HUES64 (cell line): Measurements from ENCODE around the gene DPF3.

Source experiments
- H3K27ac ChIP-seq: 2 replicates; pipeline ENCODE4 v1.7.0; 2013; ENCODE audit warnings: low read depth, low read length, inconsistent platforms
- H3K27me3 ChIP-seq: 2 replicates; pipeline ENCODE4 v1.6.1; 2013; ENCODE audit warnings: mild to moderate bottlenecking, low read length; ENCODE audit not compliant: insufficient read depth
- H3K36me3 ChIP-seq: 2 replicates; pipeline ENCODE4 v1.6.1; 2013; ENCODE audit warnings: mild to moderate bottlenecking, low read length; ENCODE audit not compliant: insufficient read depth
- H3K4me1 ChIP-seq: 2 replicates; pipeline ENCODE4 v1.6.1; 2013; ENCODE audit warnings: mild to moderate bottlenecking, low read length, moderate library complexity; ENCODE audit not compliant: insufficient read depth
- H3K4me3 ChIP-seq: 2 replicates; pipeline ENCODE4 v1.5.1; 2013; ENCODE audit warnings: mild to moderate bottlenecking, low read length, moderate library complexity
- H3K9ac ChIP-seq: 2 replicates; pipeline ENCODE4 v1.6.1; 2013; ENCODE audit warnings: mild to moderate bottlenecking, low read depth, low read length
- H3K9me3 ChIP-seq: 2 replicates; pipeline ENCODE4 v1.6.1; 2013; ENCODE audit warnings: low read depth, low read length; ENCODE audit not compliant: insufficient read depth
- WGBS: fragments of 150-250, 120-280 bp; methylation state at CpG from one replicate; pipeline ENCODE4 v1.1.7; 2013; ENCODE audit warnings: missing lambda C conversion rate; 5-methylcytosine and 5-hydroxymethylcytosine counted together

The DPF3 gene

DNA sequence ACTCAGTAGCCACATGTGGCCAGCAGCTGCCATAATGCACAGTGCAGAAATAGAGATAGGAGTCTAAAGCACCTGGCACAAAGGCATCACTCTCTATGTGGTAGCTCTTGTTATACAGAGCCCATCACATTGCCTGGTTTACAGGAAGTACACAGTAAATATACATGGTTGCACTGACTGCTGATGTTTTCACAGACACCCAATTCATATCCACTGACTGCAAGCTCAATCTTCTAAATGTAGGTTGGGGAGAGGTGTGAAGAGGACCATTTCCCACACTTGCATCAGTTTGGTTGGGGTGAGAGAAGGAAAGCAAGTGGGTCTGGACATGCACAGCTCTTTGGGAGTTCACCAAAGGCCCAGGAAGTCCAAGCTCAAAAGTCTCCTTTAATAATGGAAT is 172.8 kb downstream of the DPF3 start:
- Histone ChIP-seq H3K27me3 (no peaks in the 10 kb centered on the region), H3K4me3 (no peak overlapping the region), H3K36me3 (no peaks in the 10 kb centered on the region), H3K9ac (no peak overlapping the region), H3K9me3 (no peaks in the 10 kb centered on the region), H3K27ac (no peak overlapping the region), H3K4me1 (no peaks in the 10 kb centered on the region)

DNA sequence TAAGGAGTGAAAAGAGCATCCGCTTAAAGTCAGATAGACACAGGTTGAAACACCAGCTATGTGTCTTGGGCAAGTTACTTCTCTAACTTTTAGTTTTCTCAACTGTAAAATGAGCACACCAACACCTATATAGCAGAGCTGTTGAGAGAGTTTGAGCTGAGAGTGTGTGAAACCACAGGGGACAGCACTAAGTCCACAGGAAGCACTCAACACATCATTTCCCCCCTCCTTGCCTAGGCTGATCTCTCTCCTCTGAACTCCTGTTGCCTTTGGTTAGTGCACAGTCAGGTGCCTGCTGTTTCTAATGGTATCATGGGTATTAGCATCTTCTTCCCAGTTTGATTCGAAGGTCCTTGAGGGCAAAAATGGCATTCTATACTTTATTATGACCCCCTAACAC is 176.7 kb downstream of the DPF3 start:
- Histone ChIP-seq H3K27ac (no peak overlapping the region), H3K9me3 (no peaks in the 10 kb centered on the region), H3K27me3 (no peaks in the 10 kb centered on the region), H3K9ac (no peak overlapping the region), H3K4me1 (no peaks in the 10 kb centered on the region), H3K36me3 (no peaks in the 10 kb centered on the region), H3K4me3 (no peak overlapping the region)
- 98% methylated on average over 2 of the region's 2 CpGs for WGBS

DNA sequence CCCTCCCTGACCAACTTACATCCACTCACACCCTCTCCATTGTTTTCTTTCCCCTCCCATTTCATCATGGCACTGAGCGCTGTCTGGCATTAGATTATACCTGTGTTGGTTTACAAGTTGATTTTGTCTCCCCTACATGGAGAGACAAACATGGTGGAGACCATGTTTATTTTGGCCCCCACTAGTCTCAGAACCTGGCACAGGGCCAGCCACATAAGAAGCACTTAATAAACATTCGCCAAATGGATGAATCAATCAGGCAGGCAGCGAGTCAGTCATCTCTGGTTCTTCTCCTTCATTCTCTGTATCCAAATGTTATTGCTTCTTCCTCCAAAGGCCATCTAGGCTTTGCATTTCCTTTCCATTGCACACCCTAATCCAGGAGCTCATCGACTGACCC is 177.4 kb downstream of the DPF3 start:
- Histone ChIP-seq H3K4me3 (no peak overlapping the region), H3K36me3 (no peaks in the 10 kb centered on the region), H3K27me3 (no peaks in the 10 kb centered on the region), H3K9ac (no peak overlapping the region), H3K9me3 (no peaks in the 10 kb centered on the region), H3K4me1 (no peaks in the 10 kb centered on the region), H3K27ac (no peak overlapping the region)
- 97% methylated on average over 4 of the region's 4 CpGs for WGBS

DNA sequence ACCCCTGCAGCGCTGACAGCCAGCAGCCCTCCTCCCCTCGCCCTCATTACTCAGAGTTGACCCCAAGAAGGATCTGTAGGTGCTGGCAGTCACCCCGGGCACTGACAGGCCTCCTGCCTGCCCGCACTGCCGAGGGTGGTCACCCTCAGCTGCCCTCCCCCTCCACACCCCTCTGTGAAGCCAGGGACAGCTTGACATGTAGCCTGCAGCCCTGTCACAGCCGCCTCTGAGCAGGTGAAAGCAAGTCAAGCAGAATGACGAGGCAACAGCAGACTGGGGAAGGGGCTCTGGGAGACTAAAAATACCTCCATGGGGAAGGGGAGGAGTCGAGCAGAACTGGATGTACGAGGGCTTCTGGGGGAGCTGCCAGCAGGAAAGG is 178.1 kb downstream of the DPF3 start:
- no peaks in the 10 kb centered on the region for H3K4me1 ChIP-seq
- WGBS = 79% methylated on average over 9 of the region's 9 CpGs

DNA sequence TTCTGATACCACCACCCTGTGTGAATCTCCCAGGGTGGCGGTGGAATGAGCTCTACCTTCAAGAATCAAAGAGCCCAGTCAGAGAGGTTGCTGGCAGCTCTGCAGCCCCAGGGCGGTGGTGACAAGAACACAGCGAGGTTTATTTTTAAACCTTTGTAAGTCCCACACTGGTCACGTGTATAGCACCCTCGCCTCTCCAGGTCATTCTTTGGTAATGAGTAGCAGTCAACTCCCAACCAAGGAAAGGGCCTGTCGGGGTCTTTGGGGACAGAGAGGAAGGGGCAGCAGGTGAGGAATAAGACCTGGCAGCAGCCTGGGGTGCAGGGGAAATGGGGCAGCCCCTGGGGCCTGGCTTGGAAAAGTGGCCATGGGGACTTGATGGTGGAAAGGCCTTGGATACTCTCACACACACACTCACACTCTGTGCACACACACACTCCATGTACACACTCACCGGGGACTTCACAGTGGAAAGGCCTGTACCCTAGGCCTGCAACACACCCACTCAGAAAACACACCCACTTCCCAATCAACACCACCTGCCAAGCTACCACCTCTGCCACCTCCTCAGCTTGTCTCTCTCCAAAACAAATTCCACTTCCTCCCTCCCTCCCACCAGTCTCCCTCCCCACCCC is 178.6 kb downstream of the DPF3 start:
- Histone ChIP-seq H3K27me3 (no peaks in the 10 kb centered on the region), H3K4me3 (no peak overlapping the region), H3K9me3 (no peaks in the 10 kb centered on the region), H3K9ac (no peak overlapping the region), H3K27ac (no peak overlapping the region), H3K36me3 (no peaks in the 10 kb centered on the region), H3K4me1 (no peaks in the 10 kb centered on the region)
- 95% methylated on average over 7 of the region's 7 CpGs for WGBS

More for the DNA sequence above, 178.1 kb downstream of the DPF3 start:
- Histone ChIP-seq H3K9ac (no peak overlapping the region), H3K27ac (no peak overlapping the region), H3K4me3 (no peak overlapping the region), H3K9me3 (no peaks in the 10 kb centered on the region), H3K36me3 (no peaks in the 10 kb centered on the region), H3K27me3 (no peaks in the 10 kb centered on the region)

DNA sequence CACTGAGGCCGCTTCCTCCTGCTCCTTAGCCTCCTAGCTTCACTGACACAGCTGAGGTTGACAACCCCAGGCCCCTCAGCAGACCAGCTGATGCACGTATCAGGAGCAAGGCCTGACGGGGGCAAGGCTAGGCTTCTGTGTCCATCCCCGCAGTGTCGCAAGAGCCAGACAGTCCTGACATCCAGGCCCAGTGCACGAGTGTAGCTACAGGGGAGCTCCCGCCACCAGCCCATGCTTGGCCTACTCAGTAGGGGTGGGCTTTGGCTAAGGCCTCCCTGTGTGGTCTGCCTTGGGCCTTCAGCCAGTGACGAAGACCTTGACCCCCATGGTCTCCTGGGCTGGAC is 179.1 kb downstream of the DPF3 start:
- Histone ChIP-seq H3K36me3 (no peaks in the 10 kb centered on the region), H3K4me3 (no peak overlapping the region), H3K27ac (no peak overlapping the region), H3K9me3 (no peaks in the 10 kb centered on the region), H3K4me1 (no peaks in the 10 kb centered on the region), H3K27me3 (no peaks in the 10 kb centered on the region), H3K9ac (no peak overlapping the region)
- 88% methylated on average over 8 of the region's 8 CpGs for WGBS

DNA sequence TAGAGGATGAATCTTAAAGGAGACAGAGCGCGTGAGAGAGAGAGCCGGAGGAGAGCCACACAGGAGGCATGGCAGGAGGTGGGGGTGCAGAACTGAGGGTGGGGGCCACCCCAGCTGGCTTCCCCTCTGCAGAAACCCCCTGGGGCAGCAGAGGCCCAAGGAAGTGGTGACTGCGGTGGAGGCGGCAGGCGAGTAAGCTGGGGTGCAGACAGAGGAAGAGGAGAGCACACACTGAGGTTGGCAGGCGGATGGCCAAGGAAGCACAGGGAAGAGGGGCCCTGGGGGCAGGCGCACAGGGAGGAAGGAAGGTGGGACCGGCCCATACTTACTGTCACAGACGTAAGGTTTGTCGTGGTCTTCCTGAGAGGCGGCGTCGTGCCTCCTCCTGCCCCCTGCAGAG is 179.8 kb downstream of the DPF3 start:
- Histone ChIP-seq H3K4me1 (peaks cover under 1% of the 10 kb centered on the region; the same call in 1 of the 2 replicates), H3K9me3 (no peaks in the 10 kb centered on the region), H3K27ac (no peak overlapping the region), H3K9ac (no peak overlapping the region), H3K4me3 (no peak overlapping the region), H3K27me3 (no peaks in the 10 kb centered on the region), H3K36me3 (no peaks in the 10 kb centered on the region)
- WGBS = 95% methylated on average over 14 of the region's 14 CpGs

DNA sequence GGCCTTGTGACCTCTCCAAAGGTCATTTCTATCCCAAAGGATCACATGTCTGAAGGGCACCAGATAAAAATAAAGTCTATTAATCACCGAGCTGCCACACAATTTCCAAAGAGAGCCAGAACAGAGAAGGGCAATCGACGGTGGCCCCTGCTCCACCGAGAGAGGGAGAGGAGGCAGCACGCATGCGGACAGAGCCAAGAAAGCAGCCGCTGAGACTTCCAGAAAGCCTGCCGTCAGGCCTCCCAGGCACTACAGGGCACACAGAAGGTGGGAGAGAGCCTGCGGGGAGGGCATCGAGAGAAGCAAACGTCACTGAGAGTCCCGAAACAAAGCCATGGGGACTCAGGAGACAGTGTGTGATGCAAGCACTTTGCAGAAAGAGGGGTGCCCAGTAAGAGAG is 182.0 kb downstream of the DPF3 start:
- Histone ChIP-seq H3K36me3 (no peaks in the 10 kb centered on the region), H3K27ac (no peak overlapping the region), H3K4me1 (peaks cover 3% of the 10 kb centered on the region; the same call in 1 of the 2 replicates), H3K27me3 (no peaks in the 10 kb centered on the region), H3K9me3 (no peaks in the 10 kb centered on the region), H3K9ac (no peak overlapping the region), H3K4me3 (no peak overlapping the region)
- 91% methylated on average over 12 of the region's 12 CpGs for WGBS

DNA sequence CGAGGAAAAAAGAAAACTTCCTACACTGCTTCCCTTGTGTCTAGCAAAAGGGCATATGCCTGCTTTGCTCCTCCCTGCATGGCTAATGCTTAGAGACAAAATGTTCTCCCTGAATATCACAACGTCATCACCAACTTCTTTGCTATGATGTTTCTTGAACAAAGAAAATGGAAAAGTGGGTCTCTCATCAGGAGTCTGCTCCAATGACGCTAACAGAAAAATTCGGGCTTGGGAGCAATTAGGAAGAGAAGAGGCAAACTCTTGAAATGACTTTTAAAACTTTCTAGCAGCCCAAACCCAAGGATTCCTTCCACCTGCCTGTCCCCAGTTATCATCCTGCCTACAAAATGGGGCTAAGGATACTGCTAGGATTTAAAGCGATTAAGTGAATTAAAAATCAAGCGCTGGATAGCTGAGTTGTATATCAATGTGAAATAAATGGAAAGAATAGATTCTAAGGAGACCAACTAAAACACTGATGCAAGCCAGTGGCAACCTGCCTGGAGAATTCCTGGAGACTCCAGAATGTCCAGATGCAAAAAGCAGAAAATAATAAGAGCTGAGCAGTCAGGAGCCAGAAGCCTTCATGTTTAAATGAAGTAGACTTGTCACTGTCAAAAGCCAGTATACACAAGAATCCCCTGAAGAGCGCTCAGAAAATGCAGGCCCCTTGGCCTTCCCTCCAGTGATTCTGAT is 183.8 kb downstream of the DPF3 start:
- Histone ChIP-seq H3K27ac (no peak overlapping the region), H3K9me3 (no peaks in the 10 kb centered on the region), H3K36me3 (no peaks in the 10 kb centered on the region), H3K9ac (no peak overlapping the region), H3K4me3 (no peak overlapping the region), H3K27me3 (no peaks in the 10 kb centered on the region), H3K4me1 (peaks cover 3% of the 10 kb centered on the region; the same call in 1 of the 2 replicates)
- WGBS = 93% methylated on average over 7 of the region's 7 CpGs

DNA sequence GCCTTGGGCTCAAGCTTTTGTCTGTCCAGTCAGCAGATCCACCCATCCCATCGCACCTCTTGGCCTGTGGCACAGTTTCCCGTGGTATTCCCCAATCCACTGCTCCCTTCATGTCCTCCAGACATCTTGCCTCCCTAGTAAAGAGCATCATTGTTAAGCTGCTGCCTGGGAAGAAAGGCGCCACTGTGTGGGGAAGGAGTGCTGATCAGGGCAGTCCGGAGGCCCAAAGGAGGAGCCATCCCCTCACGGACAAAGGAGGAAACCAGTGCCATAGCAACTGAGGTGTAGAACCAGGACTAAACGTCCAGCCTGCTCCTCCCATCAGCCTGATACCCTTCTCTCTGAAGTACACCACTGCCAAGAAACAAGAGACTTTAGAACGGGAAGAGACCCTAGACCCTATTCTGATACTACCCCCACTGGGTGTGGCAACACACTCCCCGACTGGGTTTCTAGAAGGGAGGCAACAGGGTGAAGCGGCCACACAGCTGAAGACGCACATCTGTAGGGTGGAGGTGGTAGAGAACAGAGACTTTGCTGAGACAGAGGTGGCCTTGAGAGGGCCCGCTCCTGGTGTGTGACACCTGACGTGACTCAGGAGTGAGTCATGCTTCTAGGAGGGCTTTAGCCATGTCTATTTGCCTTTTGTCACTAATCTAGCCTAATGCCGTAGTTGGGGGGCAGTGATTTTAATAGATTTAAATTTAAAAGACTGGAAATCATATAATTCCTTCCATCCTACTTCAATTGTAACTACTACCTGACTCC is 185.0 kb downstream of the DPF3 start:
- Histone ChIP-seq H3K4me3 (no peak overlapping the region), H3K36me3 (no peaks in the 10 kb centered on the region), H3K27me3 (no peaks in the 10 kb centered on the region), H3K27ac (no peak overlapping the region), H3K9me3 (no peaks in the 10 kb centered on the region), H3K4me1 (peaks cover 10% of the 10 kb centered on the region; the same call in 1 of the 2 replicates), H3K9ac (no peak overlapping the region)
- WGBS = 74% methylated on average over 12 of the region's 13 CpGs

DNA sequence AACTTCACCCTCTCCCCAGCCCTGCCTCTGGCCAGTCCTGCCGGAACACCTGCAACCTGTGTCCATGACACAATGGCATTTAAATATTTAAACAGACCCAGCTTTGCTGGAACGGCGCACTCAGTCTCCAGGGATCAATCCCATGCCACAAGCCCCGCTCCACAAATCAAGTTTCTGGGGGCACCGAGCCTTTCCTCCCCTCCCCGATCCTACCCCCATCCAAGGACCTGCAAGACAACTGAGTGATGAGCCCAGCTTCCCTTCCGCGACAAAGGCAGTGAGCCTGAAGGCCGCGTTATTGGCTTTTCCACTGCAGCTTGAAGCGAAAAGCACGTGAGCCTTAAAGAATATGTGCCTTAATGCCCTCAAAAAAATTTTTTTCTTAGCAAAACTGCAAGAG is 185.7 kb downstream of the DPF3 start:
- Histone ChIP-seq H3K9ac (no peak overlapping the region), H3K27ac (no peak overlapping the region), H3K9me3 (no peaks in the 10 kb centered on the region), H3K36me3 (no peaks in the 10 kb centered on the region), H3K4me3 (no peak overlapping the region), H3K27me3 (no peaks in the 10 kb centered on the region), H3K4me1 (peaks cover 11% of the 10 kb centered on the region; the same call in 1 of the 2 replicates)
- 92% methylated on average over 12 of the region's 12 CpGs for WGBS
